Stimulated activated CD8-positive, alpha-beta memory T cell treated with anti-CD3 and anti-CD28 coated beads, Interleukin-12 subunit alpha, Interleukin-12 subunit beta, amount 100 ng/mL, for 4 hours (primary cell): ENCODE measurements around the gene NT5DC4.
A peak's percentile ranks its signal among the peaks of the same experiment; 100 is the strongest.

Source experiments
- DNase-seq: peaks from one replicate; pipeline ENCODE4 v3.0.0-alpha.2; 2020; ENCODE audit warnings: low read depth

NT5DC4 gene

DNA sequence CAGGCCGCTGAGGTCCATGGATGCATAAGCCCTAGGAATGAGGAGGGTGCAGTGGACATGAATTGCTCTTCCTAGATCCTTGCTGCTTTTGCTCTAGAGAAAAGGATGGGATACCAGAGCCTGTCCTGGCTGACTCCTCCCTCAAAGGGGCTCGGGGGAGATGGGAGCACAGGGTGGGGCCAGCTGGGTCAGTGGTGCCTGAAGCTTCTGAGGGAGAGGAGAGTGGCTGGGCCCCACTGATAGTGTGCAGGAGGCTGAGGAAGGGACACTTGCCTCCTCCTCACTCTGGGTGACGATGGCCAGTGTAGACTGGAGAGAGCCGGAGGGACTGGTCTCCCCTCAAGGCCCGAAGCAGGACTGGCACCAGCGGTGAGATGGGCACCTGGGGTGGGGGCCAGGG, at the start of gene NT5DC4:
TSS of gene NT5DC4 (plus strand) at position 236 of the 400 bp plus-strand sequence. CDS start at position 296, 60 bp downstream.
- no peak for DNase-seq

DNA sequence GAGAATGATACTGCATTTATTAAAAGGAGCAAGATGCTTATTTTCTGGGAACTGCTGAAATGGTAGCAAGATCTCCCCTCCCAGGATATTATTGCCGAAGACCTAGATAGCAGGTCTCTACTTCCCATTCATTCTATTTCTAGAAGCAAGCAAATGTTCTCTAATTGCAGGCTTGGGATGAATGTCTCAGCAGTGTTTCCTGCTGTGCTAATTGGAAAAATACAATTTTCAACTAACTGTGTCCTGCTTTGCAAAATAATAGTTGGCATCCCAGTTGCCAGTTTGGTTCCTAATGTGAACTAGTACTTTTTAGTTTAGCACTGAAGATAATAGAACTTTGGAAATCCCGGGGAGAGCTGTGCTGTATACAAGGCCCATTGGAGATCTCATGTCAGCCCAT, 49.0 kb upstream of the NT5DC4 start:
- DNase-seq, result no peak

DNA sequence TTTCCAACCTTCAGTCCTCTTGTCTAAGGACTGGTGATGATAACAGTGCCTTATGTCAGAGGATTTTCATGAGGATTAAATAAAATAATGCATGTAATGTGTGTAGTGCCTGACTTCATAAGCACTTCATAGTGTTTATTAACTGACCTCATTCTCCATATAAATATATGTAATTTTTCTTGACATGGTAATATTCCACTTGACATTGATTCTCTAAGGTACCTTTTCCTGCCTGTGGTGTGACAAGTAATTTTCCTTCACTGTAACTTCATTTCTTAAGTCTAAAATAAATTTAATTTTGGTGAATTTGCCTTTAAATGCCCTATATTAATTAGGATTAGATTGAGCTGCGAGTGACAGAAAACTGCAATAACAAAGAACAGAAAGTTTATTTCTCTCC, 47.8 kb upstream of the NT5DC4 start:
- DNase-seq, result no peak

DNA sequence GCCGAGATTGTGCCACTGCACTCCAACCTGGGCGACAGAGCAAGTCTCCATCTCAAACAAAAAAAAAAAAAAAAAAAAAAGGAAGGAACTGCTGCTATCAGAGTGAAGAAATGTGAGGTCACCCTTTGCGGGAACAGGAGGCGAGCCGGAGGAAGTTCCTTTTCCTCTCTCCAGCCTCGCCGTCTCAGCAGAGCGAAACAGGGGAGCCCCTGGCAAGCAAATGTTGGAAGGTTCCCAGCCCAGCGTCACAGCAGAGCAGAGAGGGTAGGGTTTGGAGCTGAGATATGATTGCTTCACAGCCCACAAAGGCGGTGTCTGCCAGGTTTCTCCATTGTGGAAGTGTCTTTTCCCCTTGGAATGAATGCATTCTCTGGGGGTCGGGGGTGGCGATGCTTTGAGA, 46.6 kb upstream of the NT5DC4 start:
- DNase-seq, result no peak

DNA sequence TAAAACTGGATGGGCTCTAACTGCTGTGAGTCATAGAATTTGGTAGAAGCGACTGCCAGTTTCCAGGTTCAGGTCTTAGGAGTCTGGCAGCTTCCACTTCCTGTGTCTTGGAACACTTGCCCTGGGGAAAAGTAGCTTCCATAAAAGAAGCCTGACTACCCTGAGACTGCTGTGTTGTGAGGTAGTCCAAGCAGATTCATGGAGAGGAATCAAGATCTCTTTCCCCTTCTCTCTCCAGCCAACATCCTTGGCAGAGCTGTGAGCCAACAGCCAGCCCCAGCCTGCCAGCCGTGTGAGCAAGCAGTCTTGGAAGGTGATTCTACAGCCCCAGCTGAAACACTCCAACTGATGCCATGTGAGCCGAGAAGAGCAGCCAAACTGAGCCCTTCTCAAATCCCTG, 41.3 kb upstream of the NT5DC4 start:
- DNase-seq, result no peak

DNA sequence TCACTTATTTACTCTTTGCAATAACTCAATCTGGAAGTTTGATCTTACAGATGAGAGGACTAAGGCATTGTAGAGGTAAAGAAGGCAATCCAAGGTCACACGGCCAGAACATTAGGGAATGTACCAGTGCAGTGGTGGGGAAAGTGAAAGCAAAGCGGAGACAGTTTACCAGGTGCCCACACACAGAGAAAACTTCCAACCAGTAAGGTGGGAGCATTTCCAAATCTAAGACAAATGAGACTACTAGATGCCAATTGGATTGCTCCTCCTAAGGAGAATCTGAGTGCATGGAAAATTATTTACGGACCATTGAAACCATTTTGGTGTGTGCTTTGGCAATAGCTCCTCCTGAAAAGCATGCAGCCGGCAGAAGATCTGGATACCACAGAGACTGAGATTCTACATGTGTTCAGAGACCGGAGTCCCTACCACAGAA, 40.1 kb upstream of the NT5DC4 start:
- DNase-seq, result no peak

DNA sequence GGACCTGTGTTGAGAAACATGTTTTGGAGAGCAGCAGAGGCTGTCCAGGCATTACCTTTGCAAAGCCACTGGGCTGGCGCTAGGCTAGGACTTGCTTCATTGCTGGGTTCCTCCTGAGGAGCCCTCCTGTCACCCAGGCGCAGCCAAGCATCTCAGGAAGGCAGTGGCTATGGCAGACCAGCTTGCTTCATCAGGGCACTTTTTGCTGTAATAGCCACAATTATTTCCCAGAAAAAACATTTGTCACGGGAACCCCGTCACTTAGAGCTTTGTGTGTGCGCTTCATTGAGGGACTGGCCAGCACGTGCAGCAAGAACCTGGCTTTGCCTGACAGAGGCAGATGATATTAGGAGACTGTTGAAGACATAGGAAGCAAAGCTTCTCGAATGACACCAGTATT, 38.7 kb upstream of the NT5DC4 start:
- no peak for DNase-seq

DNA sequence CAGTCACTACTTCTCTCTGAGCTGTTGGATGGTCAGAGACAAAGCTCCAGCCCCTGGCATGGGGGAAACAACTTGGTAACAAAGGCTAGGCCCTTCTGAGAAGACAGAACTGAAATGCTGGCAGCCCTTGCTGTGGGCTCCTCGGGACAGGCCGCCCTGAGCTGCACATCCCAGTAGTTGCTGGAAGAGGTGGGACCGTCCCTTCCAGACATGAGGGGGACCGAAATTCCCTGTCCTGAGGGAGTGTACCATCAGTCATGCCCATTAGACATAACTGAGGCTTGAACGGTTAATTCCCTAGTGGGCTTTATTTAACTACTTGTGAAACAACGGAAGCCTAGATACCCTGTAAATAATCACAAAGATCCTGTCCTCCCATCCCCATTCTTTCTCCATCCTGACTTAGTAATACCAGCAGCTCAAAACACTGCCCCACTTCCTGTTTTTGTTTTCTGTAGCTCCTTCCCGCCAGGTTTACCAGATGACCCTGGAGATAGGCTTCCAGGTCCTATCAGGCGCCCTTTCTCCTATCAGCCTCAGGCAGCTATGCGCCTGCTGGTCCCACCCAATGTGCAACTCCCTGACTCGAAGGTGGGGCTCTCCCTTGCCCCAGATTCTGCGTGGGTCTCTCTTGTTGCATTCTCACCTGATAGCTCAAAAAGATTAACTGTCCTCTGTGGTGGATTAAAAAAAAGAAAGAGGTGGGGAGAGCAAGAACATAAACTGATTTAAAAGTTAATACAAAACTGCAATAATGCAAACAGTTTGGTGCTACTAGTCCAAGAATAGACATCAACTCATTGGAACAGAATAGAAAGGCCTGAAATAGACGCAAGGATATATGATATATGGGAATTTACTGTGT, 37.0 kb upstream of the NT5DC4 start:
- DNase-seq, result no peak

DNA sequence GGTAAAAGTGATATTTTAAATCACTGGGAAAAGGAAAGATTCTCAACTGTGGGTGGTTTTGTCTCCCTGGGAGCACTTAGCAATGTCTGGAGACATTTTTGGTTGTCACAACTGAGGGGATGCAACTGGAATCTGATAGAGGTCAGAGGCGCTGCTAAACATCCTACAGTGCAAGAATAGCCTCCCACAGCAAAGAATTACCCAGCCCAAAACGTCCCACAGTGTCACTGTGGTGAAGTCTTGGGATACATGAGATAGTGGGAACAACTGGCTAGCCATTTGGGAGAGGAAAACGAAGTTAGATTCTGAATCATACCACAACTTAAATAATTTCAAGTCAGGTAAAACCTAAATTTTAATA, 36.4 kb upstream of the NT5DC4 start:
- DNase-seq, result no peak

DNA sequence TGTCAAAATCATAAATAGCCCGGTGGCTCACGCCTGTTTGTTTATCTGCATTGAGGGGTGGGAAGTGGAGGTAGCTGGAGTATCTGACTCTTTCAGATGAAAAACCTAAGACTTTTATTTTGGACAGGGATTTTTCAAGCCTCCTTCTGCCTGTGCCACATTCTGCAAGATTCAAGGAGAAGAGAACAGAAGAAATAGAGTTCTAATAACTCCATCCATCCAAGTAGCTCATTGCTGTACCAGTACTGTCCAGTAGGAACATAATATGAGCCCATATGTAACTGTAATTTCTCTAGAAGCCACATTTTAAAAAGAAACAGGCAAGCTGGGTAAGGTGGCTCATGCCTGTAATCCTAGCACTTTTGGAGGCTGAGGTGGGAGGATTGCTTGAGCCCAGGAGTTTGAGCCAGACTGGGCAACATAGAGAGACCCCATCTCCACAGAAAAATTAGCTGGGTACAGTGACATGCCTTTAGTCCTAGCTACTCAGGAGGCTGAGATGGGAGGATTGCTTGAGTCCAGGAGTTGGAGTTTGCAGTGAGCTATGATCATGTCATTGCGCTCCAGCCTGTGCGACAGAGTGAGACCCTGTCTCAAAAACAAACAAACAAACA, 35.4 kb upstream of the NT5DC4 start:
- DNase-seq, result no peak

DNA sequence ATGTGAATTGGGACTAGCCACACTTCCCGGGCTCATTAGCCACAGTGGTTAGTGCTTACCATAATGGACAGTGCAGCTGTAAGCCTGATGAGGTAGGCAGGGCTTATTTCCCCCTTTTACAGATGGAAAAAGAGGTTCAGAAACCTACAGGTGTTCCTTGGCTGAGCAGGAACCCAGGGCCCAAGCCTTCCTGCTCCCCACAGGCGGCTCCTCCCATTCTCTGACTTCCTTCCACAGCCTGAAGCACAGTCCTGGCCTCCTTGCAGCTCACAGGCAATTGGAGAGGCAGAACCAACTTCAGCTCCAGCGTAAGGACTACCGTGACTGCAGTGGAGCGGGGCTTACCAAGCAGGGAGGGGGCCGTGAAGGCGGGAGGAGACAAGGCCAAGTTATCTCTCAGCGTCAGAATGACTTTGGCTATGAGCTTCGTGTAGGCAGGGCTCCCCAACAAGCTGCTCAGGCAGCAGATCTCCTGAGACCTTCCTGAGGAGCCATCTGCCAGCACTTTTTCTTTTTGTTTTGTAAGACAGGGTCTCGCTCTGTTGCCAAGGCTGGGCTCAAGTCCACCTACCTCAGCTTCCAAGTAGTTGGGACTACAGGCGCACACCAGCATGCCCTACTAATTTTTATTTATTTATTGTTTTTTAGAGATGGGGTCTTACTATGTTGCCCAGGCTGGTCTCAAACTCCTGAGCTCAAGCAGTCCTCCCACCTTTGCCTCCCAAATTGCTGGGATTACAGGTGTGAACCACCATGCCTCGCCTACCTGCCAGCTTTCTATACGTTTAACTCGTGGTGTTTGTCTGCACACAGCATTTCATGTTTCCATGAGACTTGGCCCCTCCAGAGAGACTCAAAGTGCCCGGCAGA, 34.2 kb upstream of the NT5DC4 start:
- DNase-seq, result no peak

DNA sequence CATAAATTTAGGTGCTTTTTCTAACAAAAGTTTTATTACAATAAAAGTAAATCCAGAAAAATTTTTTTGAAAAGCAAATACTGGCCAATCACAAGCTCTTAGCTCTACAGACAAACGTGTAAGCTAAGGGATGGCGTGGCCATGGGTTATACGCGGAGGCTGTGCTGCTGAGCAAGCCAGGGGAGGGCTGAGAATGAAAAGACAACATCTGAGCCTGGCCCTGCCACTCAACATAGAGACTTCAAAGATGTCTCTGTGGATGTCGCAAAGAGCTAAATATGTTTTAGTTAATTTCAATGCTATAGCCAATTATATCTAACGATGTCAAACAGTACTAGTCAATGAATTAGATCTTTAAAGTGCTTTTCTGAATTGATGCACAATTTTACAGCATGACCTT, 33.3 kb upstream of the NT5DC4 start:
- DNase-seq, result no peak

DNA sequence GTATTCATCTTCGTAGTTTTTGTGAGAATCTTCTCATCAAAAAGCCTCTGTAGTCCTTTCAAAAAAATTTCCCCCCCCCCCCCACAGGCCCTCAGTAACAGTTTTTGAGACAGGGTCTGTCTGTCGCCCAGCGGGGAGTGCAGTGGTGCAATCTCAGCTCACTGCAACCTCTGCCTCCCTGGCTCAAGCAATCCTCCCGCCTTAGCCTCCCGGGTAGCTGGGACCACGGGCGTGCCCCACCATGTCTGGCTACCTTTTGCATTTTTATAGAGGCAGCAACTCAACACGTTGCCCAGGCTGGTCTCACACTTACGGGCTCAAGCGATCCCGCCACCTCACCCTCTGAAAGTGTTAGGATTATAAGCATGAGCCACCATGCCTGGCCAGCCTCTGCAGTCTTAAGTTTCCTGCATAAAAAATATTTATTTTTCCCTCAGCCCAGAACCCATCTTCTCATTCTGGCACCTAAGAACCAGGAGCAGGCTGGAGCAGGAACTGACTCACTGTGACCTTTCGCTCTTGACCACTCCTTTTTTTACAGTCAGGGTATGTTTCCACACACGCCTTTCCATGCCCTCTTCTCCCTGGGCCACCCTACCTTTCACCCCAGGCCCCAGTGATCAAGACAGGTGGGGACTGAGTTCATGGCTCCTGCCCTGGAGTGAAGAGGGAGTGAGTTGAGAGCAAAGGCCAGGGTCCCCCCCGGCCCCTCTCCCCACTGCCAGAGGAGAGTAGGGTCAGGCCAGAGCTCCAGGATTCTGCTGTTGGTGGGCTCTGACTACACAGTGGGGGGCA, 32.5 kb upstream of the NT5DC4 start:
- DNase-seq, result no peak

DNA sequence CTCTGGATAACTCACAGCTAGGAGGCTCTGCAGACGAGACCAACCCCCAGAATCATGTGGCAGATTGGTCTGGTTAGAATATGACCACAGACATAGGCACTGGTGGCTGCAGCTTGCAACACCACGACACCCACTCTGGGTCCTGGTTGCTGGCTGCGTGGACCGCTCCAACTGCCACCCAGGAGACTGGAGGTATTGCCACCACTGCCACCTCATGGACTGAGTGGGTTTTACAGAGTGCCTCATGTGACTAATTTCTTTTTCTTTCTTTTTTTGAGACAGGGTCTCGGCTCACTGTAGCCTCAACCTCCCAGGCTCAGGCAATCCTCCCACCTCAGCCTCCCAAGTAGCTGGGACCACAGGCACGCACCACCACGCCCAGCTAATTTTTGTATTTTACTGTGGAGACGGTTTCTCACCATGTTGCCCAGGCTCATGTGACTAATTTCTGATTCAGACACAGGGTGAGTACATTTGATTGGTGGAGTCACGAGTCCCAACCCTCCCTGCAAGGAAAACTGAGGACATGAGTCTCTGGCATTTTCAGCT, 29.9 kb upstream of the NT5DC4 start:
- peak; percentile 23 for DNase-seq

DNA sequence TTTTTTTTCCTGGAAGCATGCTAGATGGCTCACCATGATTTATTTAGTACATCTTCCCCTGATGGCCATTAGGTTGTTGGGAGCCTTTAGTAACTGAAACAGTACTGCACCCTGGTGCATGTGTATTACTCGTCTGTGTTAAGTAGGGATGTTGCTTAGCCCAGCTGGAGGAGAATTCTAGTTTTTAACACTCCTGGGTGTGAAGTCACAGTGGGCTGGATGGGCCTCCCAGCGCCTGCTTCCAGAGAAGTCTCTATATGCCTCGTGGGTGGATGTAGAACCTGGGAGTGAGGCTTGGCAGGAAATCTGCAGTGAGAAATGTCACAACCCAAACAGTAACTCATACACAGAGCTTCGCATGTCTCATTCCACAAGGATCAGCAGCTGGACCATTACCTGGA, 28.9 kb upstream of the NT5DC4 start:
- DNase-seq, result no peak

DNA sequence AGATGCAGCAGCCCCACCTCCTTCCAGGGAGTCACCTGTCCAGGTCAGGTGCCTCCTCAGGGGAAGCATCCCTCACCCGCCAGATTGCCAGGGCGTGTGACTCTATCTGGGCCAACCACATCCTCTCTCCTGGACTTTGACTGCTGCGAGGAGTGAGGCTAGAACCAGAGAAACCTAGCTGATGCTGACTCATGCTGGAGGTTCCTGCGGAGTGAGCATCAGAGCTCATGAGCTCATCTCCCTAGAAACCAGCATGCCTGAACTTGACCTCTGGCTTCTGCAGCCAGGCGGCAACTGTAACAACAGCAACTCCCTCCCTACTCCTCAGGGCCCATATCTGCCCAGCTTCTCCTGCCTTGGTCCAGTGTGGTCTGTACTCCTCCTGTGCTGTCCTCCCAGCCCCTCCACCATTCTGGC, 28.3 kb upstream of the NT5DC4 start:
- peak; percentile 21 for DNase-seq

DNA sequence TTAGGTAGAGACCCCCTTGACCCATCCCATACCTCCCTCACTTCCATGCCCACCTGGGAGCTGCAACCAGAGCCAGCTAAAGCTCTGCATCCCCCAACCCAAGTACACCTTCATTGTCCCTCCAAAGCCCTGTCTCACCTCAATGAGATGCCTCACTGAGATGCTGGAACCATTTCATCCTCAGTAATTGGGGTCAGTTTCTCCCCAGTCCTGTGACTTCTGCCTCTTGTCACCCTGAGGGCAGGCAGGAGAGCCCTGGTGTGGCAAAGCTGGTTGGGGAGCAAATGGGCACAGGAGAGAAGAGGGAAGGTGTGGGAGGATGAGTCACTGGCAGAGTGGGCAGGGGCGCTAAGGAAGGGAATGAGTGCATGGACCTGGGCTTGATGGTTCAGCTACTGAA, 27.9 kb upstream of the NT5DC4 start:
- no peak for DNase-seq

DNA sequence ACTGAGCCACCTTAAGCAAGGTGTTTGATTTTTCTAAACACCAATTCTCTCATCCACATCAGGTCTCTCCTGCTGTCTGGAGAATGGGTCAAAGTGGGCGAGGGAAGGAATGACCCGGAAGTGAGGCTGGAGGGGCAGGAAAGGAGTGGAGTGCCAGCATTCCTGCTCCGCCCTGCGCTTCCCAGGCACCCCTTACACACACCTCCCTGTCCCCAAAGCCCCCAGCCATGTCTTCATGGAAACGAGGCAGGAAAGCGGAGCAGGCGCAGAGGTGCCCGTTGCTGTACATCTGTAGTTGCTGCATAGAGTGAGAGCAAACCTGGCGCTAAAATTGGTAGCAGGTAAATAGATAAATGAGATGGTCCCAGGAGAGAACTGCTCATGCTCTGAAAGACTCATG, 27.2 kb upstream of the NT5DC4 start:
- DNase-seq, result no peak

DNA sequence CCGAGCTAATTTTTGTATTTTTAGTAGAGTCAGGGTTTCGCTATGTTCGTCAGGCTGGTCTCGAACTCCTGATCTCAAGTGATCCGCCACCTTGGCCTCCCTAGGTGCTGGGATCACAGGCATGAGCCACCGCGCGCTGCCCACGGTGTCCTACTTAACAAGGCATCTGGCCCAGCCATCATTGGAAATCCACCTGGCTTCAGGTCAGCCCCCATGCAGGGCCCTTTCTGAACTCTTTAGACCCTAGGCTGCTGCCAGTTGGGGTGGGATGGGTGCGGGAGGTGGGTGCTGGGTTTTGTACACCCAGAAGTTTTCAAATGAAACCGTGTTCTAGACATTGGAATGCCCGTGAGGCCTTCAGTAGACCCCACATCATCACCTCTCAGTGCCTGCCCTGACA, 26.6 kb upstream of the NT5DC4 start:
- no peak for DNase-seq

DNA sequence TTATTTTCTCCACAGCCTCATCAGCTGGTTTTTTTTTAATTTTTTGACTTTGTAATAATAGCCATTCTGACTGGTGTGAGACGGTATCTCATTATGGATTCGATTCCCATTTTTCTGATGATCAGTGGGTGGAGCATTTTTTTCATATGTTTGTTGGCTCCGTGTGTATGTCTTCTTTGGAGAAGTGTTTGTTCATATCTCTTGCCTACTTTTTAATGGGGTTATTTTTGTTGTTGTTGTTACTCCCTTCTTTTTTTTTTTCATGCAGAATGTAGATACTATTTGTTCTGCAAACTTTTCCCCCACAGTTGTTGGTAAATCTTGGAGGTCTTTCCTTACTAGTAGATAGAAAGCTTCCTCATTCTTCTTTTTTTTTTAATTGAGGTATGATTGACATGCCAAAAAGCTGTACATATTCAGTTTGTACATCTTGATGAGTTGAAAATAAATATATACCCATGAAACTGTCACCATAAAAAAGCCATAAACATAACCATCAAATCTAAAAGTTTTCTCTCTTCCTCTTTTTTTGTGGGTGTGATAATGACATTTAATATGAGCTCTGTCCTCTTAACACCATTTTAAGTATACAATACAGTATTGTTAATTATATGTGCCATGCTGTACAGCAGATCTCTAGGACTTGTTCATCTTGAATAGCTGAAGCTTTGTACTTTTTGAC, 21.8 kb upstream of the NT5DC4 start:
- DNase-seq, result no peak
